Midbrain (tissue), 1 donor: ENCODE measurements around the gene HBE1.
"Not testable (repeated sequence)": the region's sequence is repeated elsewhere in the genome, so short reads cannot be mapped to it uniquely, and the experiment has no call there.

ENCODE experiments used
- DNase-seq: peaks from one replicate; lab custom pipeline; 2025; lab: John Stamatoyannopoulos, UW

The HBE1 gene

GRCh38 chr11:5253440-5253839 is 16.3 kb downstream of the HBE1 start:
- not testable (repeated sequence) for DNase-seq

GRCh38 chr11:5252919-5253265 is 16.9 kb downstream of the HBE1 start:
- DNase-seq, result no peak

- DNase-seq, result no peak
Measured at GRCh38 chr11:5252192-5252918, 17.4 kb downstream of the HBE1 start.

- no peak for DNase-seq
Measured at GRCh38 chr11:5251746-5252145, 18.0 kb downstream of the HBE1 start.

- no peak for DNase-seq
Measured at GRCh38 chr11:5250543-5251204, 19.1 kb downstream of the HBE1 start.

- not testable (repeated sequence) for DNase-seq
Measured at GRCh38 chr11:5249807-5250396, 19.8 kb downstream of the HBE1 start, which contains the start of gene HBG1. Gene HBG1 (minus strand): TSS chr11:5249857. CDS start chr11:5249804, 53 bp downstream.

GRCh38 chr11:5248498-5248897 is 21.2 kb downstream of the HBE1 start:
- not testable (repeated sequence) for DNase-seq

- DNase-seq, result no peak
Measured at GRCh38 chr11:5247472-5248192, 22.1 kb downstream of the HBE1 start.

GRCh38 chr11:5246772-5247471 is 22.8 kb downstream of the HBE1 start:
- no peak for DNase-seq

- no peak for DNase-seq
Measured at GRCh38 chr11:5245155-5245554, 24.6 kb downstream of the HBE1 start.

- no peak for DNase-seq
Measured at GRCh38 chr11:5243816-5244180, 25.9 kb downstream of the HBE1 start.

GRCh38 chr11:5242933-5243815 is 26.6 kb downstream of the HBE1 start:
- no peak for DNase-seq

- DNase-seq, result no peak
Measured at GRCh38 chr11:5242208-5242607, 27.5 kb downstream of the HBE1 start.

GRCh38 chr11:5241458-5241857 is 28.3 kb downstream of the HBE1 start:
- no peak for DNase-seq

GRCh38 chr11:5240458-5240857 is 29.3 kb downstream of the HBE1 start:
- DNase-seq, result no peak

GRCh38 chr11:5240056-5240455 is 29.7 kb downstream of the HBE1 start:
- no peak for DNase-seq

- no peak for DNase-seq
Measured at GRCh38 chr11:5239046-5239445, 30.7 kb downstream of the HBE1 start.

- DNase-seq, result no peak
Measured at GRCh38 chr11:5238486-5238885, 31.3 kb downstream of the HBE1 start.

- DNase-seq, result no peak
Measured at GRCh38 chr11:5237420-5237819, 32.3 kb downstream of the HBE1 start.

GRCh38 chr11:5235364-5236095 is 34.2 kb downstream of the HBE1 start:
- no peak for DNase-seq
